ENCODE data around the gene PALMD.

DNA sequence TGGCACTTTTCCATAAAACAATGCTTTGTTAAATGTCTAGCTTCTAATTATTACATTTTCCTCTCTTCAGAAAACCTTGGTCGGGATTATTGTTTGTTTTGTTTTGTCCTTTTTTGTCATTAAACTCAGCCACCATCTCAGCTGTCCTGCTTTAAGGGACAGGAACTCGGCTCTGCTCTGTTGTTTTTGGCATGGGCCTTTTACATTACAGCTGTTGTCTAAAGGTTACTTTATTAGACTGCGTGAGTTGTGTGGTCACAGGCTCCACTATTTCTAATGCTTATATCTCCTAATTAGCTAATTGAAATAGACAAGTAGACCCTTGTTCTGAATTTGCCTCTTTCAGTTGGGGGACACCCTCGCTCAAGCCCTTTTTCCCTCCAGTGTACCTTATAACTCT lies 1.6 kb downstream of the PALMD start:
- TF ChIP-seq POLR2A (IDR thresholded peaks at IDR 0.05) (no peak), CTCF (IDR thresholded peaks at IDR 0.05) (no peak)
